NT2/D1 (cell line): ENCODE data around the gene WTIP.
A peak's percentile ranks its signal among the peaks of the same experiment; 100 is the strongest.
"Not testable (repeated sequence)": the region's sequence is repeated elsewhere in the genome, so short reads cannot be mapped to it uniquely, and the experiment has no call there.

ENCODE experiments used
- DNase-seq: peaks from one replicate; pipeline ENCODE4 v3.0.0-alpha.2; 2011; ENCODE audit warnings: low read depth, low spot score
- H3K27me3 ChIP-seq: 2 replicates; pipeline ENCODE4 v1.6.0; 2011; ENCODE audit warnings: mild to moderate bottlenecking; ENCODE audit not compliant: insufficient read length, insufficient read depth
- H3K36me3 ChIP-seq: 2 replicates; pipeline ENCODE4 v1.6.1; 2011; ENCODE audit warnings: mild to moderate bottlenecking, low read length, mixed read lengths; ENCODE audit not compliant: insufficient read depth, insufficient read length
- H3K4me1 ChIP-seq: 2 replicates; pipeline ENCODE4 v1.5.1; 2011; ENCODE audit not compliant: insufficient read depth, insufficient read length
- H3K4me3 ChIP-seq: 2 replicates; pipeline ENCODE4 v1.5.1; 2011; ENCODE audit warnings: low read depth; ENCODE audit not compliant: insufficient read length
- H3K9ac ChIP-seq: 2 replicates; pipeline ENCODE4 v1.6.0; 2011; ENCODE audit warnings: low read depth; ENCODE audit not compliant: insufficient read length
- H3K9me3 ChIP-seq: 2 replicates; pipeline ENCODE4 v1.5.1; 2011; ENCODE audit warnings: mild to moderate bottlenecking, low read length; ENCODE audit not compliant: insufficient read depth
- SUZ12 ChIP-seq: IDR thresholded peaks from 2 replicates; pipeline ENCODE4 v1.6.1; 2011; ENCODE audit not compliant: insufficient read length, insufficient read depth; ENCODE audit errors: extremely low read depth
- YY1 ChIP-seq: IDR thresholded peaks from 2 replicates; pipeline ENCODE4 v1.6.1; 2011; ENCODE audit not compliant: insufficient read length, insufficient read depth
- ZNF274 ChIP-seq: IDR thresholded peaks from 2 replicates; pipeline ENCODE4 v1.6.1; 2011; ENCODE audit warnings: mild to moderate bottlenecking, low read depth, low read length

Gene WTIP

DNA sequence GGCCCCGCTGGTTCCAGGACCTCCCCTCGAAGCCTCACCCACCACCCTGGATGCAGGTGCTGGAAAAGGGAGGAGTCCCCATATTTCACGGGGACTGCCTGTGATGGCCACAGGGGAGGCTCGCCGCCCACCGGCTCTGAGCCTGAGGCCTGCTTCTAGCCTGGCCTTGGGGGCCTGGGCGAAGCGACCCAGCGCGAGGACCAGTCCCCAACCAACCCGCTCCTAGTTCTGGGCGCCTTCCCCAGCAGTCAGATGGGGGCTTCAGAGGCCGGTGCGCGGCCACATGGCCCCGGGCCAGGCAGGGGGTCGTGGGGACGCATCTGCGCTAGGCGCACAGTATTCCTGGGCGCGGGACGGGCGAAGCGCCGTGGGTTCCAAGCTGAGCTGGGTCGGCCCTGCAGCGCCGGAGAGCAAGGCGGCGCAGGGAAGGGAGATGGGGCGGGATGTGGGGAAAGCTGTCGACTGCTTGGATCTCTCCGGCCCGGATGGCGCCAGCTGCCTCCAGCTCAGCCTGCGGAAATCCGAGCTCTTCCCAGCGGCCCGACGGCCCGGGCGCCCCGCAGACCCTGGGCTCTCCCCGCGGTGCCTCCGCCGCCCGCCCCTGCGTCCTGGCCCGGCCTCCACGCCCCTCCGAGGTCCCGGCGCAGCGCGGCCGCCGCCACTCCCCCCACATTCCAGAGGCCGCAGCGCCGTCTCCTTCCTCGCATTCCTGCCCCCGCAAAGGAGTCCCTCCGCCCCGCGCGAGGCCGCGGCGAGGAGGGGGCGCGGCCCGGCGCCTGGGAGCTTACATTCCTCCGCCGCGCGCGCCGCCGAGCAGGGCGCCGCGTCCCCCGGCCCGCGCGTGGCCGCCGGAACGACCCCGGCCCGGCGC, at the start of gene WTIP:
Gene WTIP, plus strand, starts transcription at position 788 of the 871 bp plus-strand sequence. CDS start 217 bp downstream, outside the sequence.
- peak; percentile 64 for DNase-seq
- H3K9ac ChIP-seq, result peak within 1 kb of the TSS; percentile 82
- H3K4me1 ChIP-seq, result peaks cover 8% of the 10 kb centered on the region
- H3K27me3 ChIP-seq, result peaks cover 5% of the 10 kb centered on the region
- peak within 1 kb of the TSS; percentile 69 for H3K4me3 ChIP-seq
- no peaks in the 10 kb centered on the region for H3K9me3 ChIP-seq
- TF ChIP-seq SUZ12 (no peak), ZNF274 (no peak), YY1 (no peak)
- peaks cover 8% of the 10 kb centered on the region for H3K36me3 ChIP-seq

DNA sequence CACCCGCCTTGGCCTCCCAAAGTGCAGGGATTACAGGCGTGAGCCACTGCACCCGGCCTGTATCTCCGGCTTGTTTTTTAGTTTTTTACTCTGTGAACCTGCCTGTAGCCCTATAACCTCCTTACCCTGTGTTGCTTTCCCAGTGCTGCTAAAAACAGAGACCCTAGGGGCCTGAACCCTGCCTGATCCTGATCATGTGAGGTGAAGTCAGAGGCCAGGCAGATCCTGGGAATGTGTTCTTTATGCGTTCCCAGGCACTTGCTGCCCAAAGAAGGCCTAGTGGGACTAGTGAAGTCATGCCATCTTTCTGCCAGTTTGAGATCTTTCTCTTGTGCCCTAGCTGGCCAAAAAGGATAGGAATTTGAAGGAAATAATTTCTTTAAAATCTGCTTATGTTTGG, 48.8 kb upstream of the WTIP start:
- no peaks in the 10 kb centered on the region for H3K9me3 ChIP-seq
- no peaks in the 10 kb centered on the region for H3K4me1 ChIP-seq
- H3K36me3 ChIP-seq, result peaks cover 61% of the 10 kb centered on the region
- H3K27me3 ChIP-seq, result no peaks in the 10 kb centered on the region
- no peak for DNase-seq
- H3K9ac ChIP-seq, result no peak overlapping the region
- no peak for TF ChIP-seq ZNF274
- TF ChIP-seq SUZ12, result no peak
- TF ChIP-seq YY1, result no peak
- no peak overlapping the region for H3K4me3 ChIP-seq

- TF ChIP-seq YY1 (no peak), SUZ12 (no peak), ZNF274 (no peak)
- no peak overlapping the region for H3K4me3 ChIP-seq
- no peaks in the 10 kb centered on the region for H3K9me3 ChIP-seq
- no peak for DNase-seq
- H3K4me1 ChIP-seq, result no peaks in the 10 kb centered on the region
- H3K36me3 ChIP-seq, result peaks cover 73% of the 10 kb centered on the region
- H3K9ac ChIP-seq, result no peak overlapping the region
- H3K27me3 ChIP-seq, result no peaks in the 10 kb centered on the region
Measured at GRCh38 chr19:34436716-34437115, 44.8 kb upstream of the WTIP start.

GRCh38 chr19:34448191-34448590, 33.4 kb upstream of the WTIP start:
- no peak overlapping the region for H3K4me3 ChIP-seq
- H3K9ac ChIP-seq, result no peak overlapping the region
- peaks cover 82% of the 10 kb centered on the region for H3K36me3 ChIP-seq
- TF ChIP-seq SUZ12 (no peak), YY1 (no peak), ZNF274 (no peak)
- H3K27me3 ChIP-seq, result no peaks in the 10 kb centered on the region
- H3K4me1 ChIP-seq, result no peaks in the 10 kb centered on the region
- no peaks in the 10 kb centered on the region for H3K9me3 ChIP-seq
- DNase-seq, result no peak

GRCh38 chr19:34452723-34453122, 28.8 kb upstream of the WTIP start:
- Histone ChIP-seq H3K36me3 (peaks cover 68% of the 10 kb centered on the region), H3K4me3 (no peak overlapping the region), H3K27me3 (no peaks in the 10 kb centered on the region), H3K9ac (no peak overlapping the region), H3K9me3 (no peaks in the 10 kb centered on the region), H3K4me1 (no peaks in the 10 kb centered on the region)
- TF ChIP-seq SUZ12, result no peak
- TF ChIP-seq ZNF274, result no peak
- no peak for TF ChIP-seq YY1
- DNase-seq, result no peak

DNA sequence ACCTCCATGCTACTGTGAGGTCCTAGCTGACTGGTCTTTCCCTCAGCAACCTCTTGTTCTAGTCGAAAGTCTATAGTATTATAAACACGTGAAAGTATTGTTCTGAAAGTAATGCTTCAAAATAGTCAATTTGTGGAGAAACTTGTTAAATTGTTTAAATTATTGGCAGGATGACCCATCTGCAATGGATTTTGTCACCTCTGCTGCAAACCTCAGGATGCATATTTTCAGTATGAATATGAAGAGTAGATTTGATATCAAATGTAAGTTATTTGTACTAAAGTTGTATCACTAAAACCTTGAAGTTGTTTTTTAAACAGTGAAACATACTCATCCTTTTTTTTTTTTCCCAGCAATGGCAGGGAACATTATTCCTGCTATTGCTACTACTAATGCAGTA, 27.5 kb upstream of the WTIP start:
- H3K9me3 ChIP-seq, result no peaks in the 10 kb centered on the region
- no peak overlapping the region for H3K4me3 ChIP-seq
- DNase-seq, result no peak
- no peaks in the 10 kb centered on the region for H3K4me1 ChIP-seq
- H3K36me3 ChIP-seq, result peaks cover 70% of the 10 kb centered on the region
- H3K27me3 ChIP-seq, result no peaks in the 10 kb centered on the region
- TF ChIP-seq ZNF274, result no peak
- TF ChIP-seq YY1, result no peak
- no peak for TF ChIP-seq SUZ12
- H3K9ac ChIP-seq, result no peak overlapping the region

DNA sequence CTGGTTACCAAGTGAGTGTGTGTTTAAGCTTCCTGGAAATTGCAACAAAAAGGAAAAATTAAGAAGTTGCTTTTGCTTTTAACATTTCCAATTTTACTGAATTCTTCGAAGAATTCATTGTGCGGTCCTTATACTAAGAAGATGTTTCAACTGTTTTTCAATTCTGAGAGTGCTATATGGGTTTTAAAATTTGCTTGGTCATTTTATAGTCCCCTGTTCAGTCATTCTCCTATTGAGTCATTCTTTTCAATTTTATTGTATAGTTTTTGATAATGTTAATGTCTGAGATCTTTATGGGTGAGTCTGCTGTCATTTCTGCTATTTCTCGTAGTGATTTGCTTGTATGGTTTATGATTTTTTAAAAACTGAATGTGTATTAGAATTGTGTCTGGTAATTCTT, 26.9 kb upstream of the WTIP start:
- Histone ChIP-seq H3K27me3 (no peaks in the 10 kb centered on the region), H3K9me3 (no peaks in the 10 kb centered on the region), H3K36me3 (peaks cover 72% of the 10 kb centered on the region), H3K9ac (no peak overlapping the region), H3K4me1 (no peaks in the 10 kb centered on the region), H3K4me3 (no peak overlapping the region)
- no peak for DNase-seq
- TF ChIP-seq SUZ12, result no peak
- no peak for TF ChIP-seq ZNF274
- no peak for TF ChIP-seq YY1

- peaks cover 73% of the 10 kb centered on the region for H3K36me3 ChIP-seq
- not testable (repeated sequence) for H3K4me1 ChIP-seq, H3K27me3 ChIP-seq, H3K9me3 ChIP-seq, DNase-seq, H3K9ac ChIP-seq, H3K4me3 ChIP-seq
Measured at GRCh38 chr19:34455783-34456480, 25.6 kb upstream of the WTIP start.
